IPS-18c (cell line): ENCODE measurements around the gene CDKN2B.
A peak's percentile ranks its signal among the peaks of the same experiment; 100 is the strongest.

Experiments used
- H3K4me3 ChIP-seq: 2 replicates; pipeline ENCODE4 v1.7.0; 2013; ENCODE audit warnings: low read depth, mild to moderate bottlenecking, low read length, moderate library complexity; ENCODE audit not compliant: insufficient read depth
- H3K9me3 ChIP-seq: one replicate; pipeline ENCODE4 v1.6.1; 2013; ENCODE audit warnings: mild to moderate bottlenecking, low read length, moderate library complexity; ENCODE audit not compliant: control insufficient read depth, insufficient read depth

CDKN2B gene

DNA sequence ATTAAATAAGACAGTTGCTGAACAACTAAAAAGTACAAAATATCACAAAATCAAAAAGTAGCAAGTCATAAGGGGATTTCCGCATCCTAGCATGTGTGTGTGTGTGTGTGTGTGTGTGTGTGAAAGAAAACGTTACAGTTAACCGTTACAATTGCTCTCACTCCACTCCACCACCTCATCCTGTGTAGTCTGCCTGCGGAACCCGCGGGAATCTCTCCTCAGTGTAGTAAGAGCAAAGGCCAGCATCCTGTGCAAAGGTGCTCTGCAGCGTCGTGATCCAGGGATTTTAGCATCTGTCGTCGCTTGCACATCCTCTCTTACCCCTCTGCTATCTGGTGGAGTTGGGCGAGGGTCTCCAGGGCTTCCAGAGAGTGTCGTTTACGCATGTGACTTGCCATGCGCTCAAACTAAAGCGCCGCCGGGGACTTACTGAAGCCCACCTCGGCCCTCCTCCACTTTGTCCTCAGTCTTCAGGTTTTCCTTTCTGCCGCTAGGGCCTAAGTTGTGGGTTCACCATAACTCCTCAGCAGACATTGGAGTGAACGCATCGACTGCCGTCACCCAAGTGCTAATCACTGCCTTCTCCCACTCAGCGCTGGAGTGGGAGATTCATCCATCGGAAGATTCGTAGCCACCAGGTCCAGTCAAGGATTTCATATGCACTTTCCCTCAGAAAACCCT lies 3.9 kb downstream of the CDKN2B start:
- Histone ChIP-seq H3K9me3 (no peaks in the 10 kb centered on the region), H3K4me3 (peak overlapping the region; percentile 34)

DNA sequence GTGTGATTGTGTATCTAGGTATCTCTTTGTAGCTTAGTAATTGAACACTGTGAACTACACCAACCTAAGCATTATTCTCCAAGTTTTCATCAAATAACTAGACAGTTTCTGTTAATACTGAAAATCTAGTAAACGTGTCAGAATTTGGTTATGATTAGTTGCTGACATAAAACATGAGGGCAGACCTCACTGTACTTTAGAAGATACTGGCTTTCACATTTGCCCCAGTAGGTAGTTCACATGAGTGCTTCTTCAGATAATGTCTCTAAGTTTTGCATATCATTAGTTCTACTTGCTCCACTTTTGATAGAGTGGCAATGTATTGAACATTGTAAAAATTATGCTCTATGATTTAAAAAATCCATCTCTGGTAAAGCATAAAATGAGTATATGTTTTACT lies 7.1 kb downstream of the CDKN2B start:
- Histone ChIP-seq H3K9me3 (no peaks in the 10 kb centered on the region), H3K4me3 (no peak overlapping the region)

DNA sequence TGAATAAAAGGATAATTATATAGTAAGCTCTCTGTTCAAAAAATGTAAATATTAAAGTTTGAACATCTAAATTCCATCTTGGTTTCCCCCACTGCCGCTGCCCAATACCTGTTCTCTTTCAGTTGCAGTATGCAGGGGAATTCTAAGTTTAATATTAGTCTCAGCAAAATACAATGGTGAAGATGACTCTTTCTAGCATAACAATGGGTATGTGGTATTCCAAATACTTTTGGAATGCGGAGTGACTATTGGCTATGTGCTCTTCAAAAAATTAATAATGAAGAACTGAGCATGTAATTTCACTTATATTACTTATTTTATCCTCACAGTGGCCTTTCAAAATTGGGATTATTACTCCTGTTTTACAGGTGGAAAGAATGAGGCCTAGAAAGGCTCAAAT lies 11.1 kb downstream of the CDKN2B start:
- Histone ChIP-seq H3K9me3 (no peaks in the 10 kb centered on the region), H3K4me3 (no peak overlapping the region)

DNA sequence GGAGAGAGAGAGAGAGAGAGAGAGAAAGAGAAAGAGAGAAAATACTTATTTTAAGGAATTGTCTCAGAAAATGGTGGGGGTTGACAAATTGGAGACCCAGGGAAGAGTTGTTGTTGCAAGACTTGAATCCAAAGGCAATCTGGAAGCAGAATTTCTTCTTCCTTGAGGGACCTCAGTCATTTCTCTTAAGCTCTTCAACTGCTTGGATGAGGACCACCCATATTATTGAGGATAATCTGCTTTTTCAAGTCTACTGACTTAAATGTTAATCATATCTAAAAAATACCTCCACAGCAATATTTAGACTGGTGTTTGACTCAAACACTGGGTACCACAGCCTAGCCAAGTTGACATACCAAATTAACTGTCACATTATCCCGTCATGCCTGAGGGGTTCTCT lies 11.6 kb downstream of the CDKN2B start:
- no peak overlapping the region for H3K4me3 ChIP-seq
- H3K9me3 ChIP-seq = no peaks in the 10 kb centered on the region

DNA sequence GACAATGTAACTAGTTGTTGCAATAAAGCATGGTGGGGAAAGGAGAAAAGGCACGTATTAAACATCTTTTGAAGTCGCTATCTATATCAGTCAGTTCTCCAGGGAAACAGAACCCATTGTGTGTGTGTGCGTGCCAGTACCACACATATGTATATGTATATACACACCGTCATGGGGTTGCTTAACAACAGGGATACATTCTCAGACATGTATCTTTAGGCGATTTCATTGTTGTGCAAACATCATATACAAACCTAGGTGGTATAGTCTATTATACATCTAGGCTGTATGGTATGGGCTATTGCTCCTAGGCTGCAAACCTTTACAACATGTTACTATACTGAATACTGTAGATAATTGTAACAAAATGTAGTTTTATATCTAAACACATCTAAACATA lies 12.2 kb downstream of the CDKN2B start:
- Histone ChIP-seq H3K4me3 (no peak overlapping the region), H3K9me3 (no peaks in the 10 kb centered on the region)

DNA sequence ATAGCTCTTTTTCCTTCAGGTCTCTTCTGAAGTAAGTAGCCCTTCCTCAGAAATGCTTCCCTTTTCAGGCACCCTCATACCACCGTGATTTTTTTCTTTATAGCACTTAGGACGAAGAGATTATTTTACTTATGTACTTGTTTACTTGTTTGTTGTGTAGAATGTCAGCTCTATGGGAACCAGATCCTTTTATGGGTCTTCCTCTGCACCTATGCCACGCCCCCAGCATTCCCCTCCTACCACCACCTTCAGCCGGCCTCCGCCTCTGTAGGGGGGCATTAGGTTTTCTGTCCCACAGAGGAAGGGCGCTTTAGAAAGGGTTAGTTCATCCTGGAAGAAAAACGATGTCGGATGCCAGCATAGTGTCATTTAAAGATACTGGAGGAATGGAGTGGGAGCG lies 12.7 kb downstream of the CDKN2B start:
- Histone ChIP-seq H3K9me3 (no peaks in the 10 kb centered on the region), H3K4me3 (peak overlapping the region; percentile 62; the same call in 1 of the 2 replicates)

DNA sequence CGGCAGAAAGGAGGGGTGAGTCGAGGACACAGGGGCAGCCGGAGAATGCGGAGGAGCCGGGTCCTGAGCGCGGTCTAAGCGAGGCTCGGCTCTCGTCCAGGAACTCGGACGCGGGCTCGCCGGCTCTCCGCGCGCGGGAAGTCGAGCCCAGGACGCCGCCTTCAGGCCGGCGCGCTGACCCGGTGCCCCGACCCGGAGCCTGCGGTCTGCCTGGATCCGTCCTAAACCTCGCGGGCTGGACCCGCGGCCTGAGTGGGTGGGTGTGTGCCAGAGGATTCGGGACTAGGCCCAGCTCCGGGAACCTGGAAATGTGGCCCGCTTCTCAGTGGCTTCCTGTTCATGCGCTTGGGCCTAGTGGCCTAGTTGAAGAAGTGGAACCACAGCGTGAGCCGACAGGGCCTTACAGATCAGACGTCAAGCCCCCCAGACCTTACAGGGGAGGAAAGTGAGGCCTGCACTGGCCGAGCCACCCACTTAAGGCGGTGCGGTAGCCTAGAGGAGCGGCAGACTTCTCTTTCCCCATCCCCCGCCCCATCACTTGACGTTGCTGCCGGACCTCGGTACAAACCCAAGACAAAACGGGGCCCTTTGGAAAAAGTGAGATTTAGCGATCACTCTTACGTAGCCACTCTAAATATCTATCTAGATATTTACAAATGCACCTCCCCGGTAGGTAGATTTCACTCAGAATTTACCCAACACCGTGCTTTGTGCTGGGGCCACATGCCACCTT lies 13.3 kb downstream of the CDKN2B start:
- no peaks in the 10 kb centered on the region for H3K9me3 ChIP-seq
- peak overlapping the region; percentile 62 for H3K4me3 ChIP-seq

DNA sequence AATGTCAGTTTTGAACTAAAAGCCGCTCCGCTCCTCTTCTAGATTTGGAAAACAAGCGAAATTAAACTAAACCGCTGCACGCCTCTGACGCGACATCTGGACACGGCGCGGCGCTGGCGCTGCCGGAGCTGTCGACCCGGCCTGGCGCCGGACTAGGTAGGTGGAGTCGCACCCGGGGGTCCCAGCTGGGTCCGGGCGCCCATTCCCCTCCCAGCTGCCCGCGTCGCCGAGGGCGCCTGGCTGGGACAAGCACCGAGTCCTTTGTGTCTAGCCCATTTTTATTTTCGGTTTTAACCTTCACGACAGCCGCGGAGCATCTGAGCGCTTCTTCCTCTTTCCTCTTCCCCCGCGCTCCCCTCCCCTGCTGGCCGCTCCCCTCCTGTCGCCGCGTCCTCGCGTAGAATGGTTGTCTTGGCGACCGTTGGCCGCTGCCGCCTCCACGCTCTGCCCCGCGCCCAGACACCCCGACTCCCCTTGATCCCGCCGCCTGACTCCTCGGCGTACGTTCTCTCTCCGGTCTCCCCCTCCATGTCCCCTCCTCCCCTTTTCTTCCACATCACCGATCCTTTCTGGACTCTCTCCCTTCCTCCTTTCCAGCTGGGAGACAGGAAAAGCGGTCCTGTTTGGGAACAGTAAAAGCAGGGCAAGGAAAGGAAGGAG lies 14.0 kb downstream of the CDKN2B start:
- peak overlapping the region; percentile 62 for H3K4me3 ChIP-seq

DNA sequence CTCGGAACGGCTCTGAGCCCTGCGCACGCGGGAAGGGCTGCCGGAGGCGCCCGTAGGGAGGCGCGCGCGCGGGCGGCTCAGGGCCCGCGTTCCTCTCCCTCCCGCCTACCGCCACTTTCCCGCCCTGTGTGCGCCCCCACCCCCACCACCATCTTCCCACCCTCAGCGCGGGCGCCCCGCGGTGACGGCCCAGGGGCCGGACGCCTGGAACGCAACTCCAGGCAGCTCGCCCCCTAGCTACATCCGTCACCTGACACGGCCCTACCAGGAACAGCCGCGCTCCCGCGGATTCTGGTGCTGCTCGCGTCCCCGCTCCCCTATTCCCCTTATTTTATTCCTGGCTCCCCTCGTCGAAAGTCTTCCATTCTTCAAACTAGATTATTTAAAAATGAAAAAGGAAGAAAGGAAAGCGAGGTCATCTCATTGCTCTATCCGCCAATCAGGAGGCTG lies 14.5 kb downstream of the CDKN2B start, which contains the start of gene CDKN2B-AS1:
TSS of gene CDKN2B-AS1 (plus strand) at position 236 of the 450 bp plus-strand sequence.
- Histone ChIP-seq H3K9me3 (no peaks in the 10 kb centered on the region), H3K4me3 (peak within 1 kb of the TSS; percentile 62)

More for the DNA sequence above, 14.0 kb downstream of the CDKN2B start:
- no peaks in the 10 kb centered on the region for H3K9me3 ChIP-seq

DNA sequence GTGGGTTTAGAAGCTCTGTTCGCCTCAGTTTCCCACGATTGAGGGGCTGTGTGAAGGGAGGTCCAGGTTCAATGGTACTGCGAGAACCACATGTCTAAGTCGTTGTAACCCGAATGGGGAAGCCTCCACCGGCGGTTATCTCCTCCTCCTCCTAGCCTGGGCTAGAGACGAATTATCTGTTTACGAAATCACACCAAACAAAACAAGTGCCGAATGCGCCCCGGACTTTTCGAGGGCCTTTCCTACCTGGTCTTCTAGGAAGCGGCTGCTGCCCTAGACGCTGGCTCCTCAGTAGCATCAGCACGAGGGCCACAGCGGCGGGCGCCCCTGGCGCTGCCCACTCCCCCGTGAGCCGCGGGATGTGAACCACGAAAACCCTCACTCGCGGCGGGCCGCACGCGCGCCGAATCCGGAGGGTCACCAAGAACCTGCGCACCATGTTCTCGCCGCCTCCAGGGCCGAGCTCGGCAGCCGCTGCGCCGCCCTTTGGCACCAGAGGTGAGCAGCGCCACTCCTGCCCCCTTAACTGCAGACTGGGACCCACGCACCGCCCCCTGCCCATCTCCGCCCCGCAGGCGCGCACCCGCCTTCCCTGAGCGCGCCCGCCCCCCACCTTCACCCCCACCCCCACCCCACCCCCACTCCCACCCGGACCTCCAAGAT lies 15.1 kb downstream of the CDKN2B start, which contains the start of gene CDKN2A:
TSS of gene CDKN2A (minus strand) at position 500 of the 663 bp plus-strand sequence.
- Histone ChIP-seq H3K9me3 (no peaks in the 10 kb centered on the region), H3K4me3 (peak within 1 kb of the TSS; percentile 62)

DNA sequence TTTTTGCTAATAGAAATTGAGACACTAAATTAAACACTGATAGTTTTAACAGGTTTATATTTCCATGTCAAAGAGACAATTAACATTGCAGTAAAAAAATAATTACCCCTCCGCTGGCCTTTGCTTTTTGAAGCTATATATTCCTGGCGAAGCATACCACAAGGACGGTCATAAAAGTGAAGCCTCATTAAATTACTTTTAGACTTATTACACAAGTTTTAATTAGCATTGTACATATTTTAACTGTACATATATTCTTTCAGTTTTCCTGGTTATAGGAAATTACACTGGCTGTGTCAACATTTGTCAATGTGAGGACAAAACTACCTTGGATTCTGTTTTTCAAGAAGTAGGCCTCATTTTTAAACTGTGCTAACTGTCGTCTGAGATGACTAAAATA lies 16.1 kb downstream of the CDKN2B start:
- no peak overlapping the region for H3K4me3 ChIP-seq
- H3K9me3 ChIP-seq = no peaks in the 10 kb centered on the region

DNA sequence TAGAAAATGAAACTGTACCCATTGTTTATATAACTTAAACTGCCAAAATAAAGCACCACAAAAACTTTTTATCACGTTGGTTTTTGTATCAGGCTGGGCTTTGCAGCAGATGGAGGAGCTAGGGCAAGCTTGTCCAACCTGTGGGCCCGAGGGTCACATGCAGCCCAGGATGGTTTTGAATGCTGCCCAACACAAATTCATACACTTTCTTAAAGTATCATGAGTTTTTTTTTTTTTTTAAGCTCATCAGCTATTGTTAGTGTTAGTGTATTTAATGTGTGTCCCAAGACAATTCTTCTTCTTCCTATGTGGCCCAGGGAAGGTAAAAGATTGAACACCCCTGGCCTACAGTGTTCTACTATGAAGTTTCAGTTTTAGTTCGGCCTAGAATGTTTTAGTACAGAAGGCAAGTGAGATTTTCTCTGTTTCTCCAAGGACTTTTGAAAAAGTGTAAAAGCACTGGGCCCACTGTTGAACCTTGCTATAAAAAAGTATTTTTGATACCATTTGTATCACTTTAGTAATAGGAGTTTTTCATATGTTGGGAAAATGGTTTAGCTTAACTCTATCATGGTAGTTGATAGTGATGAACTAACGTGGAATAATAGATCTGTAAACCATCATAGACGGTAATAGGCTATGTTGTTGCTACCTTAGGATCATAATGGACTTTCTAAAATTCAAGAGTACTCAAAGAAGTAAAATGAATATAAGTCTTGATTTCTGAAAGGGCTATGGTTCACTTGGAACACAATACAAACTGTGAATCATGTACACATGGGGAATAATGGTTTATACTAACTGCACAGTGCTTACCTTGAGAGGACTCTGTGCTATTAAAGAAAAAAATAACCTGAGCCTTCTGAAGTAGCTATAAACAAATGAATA lies 17.8 kb downstream of the CDKN2B start:
- H3K9me3 ChIP-seq = no peaks in the 10 kb centered on the region
- no peak overlapping the region for H3K4me3 ChIP-seq

DNA sequence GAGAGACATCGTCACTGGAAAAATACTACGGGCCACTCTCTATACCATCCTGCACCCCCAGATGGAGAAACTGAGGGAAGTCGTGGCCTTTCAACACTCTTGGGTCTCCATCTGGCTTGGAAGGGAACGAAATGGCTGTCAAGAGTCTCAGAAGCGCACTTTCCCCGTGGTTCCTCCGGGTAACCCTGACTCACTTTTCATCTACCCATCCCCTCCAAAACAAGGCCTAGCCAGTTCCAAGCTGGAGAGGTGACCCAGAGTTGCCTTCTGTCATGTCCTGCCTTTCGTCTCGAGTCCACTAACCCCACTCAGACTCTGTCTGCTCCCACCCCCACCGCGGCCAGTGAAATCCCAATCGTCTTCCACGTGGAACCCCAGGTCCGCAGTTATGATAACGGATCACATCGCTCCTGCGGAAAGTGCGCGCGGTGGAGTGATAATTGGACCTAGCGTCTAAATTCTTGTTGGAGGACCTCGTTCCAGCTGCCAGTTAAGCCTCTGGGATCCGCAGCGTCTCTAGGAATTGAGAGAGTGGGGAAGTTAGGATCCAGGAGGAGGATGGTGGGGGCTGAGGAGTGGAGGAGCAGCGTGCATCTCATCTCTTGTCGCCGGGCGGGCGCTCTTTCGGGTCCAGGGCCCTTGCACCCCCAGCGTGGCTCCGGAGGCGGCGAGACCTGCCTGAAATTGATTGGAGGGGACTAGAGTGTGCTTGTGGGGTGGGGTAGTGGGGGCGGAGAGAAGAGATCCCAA lies 19.5 kb downstream of the CDKN2B start:
- Histone ChIP-seq H3K9me3 (no peaks in the 10 kb centered on the region), H3K4me3 (peak overlapping the region; percentile 32; the same call in 1 of the 2 replicates)

DNA sequence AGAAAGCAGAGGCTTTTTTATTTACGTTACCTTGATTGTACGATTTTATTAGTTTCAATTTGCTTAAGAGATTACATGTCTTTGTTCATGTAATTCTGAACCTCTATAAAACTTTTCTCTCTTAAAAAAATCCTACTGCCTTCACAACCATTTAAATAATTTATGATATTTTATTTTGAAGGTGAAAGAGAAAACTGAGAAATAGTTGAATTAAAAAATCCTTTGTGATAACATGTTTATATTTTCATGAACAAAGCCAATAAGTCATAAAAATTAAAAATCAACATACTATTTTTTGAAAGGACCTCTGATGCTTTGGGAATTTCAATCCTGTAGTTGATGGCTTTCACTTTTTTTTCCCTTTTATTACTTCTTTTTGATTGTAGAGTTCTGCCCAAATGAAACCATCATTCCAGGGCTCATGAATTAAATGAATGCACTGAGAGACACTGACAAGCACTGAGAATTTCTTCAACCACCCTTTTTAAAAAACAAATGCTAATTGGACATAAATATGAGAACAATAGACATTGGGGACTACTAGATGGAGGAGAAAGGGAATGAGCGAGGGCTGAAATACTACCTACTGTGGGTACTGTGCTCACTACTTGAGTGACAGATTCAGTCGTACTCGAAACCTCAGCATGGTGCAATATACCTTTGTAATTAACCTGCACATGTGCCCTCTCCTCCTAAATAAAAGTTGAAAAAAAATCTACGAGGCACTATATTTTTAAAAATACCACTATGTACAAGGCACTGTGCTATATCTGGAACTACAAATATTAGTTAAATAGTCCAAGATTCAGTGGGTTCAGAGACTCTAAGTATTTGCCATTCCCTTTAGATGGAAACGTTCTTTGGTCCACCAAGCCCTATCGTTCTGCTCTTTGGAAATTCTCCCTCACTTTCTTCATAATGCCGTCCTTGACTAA lies 20.8 kb downstream of the CDKN2B start:
- no peaks in the 10 kb centered on the region for H3K9me3 ChIP-seq
- H3K4me3 ChIP-seq = no peak overlapping the region
